HG02885 (cell line): ENCODE results near the gene SPTBN2.

Experiments
- ATAC-seq: cut with Tn5 transposase; IDR thresholded peaks from one replicate; pipeline ENCODE4 v1.9.1; 2021; ENCODE audit warnings: mild to moderate bottlenecking; ENCODE audit not compliant: unreplicated experiment, poor library complexity

Gene SPTBN2

GRCh38 chr11:66728693-66729385, at the start of gene SPTBN2:
Gene SPTBN2 (minus strand): TSS chr11:66729216. CDS start chr11:66721240, 7,976 bp downstream.
- ATAC-seq: no peak

DNA sequence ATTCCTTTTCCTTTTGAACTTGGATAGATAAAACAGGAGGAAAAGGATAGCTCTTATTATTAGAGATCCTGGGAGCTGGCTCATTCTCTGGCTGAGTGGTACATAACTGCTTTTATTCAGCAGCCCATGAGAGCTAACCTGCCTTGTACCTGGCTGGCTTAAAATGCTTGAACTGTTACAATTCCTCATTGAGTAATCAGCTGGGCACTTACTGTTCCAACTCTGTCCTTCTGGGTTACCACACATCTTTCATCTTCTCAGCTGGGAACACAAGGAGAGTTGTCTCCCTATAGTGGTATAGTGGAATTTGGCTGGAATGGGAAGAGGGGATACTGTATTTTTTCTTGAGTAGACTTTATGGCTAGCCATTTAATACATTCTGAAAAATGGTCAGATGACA, 39.8 kb upstream of the SPTBN2 start:
- no peak for ATAC-seq

GRCh38 chr11:66768088-66768521, 39.1 kb upstream of the SPTBN2 start:
- ATAC-seq: no peak

GRCh38 chr11:66767666-66768065, 38.6 kb upstream of the SPTBN2 start:
- no peak for ATAC-seq

GRCh38 chr11:66766681-66767080, 37.7 kb upstream of the SPTBN2 start:
- no peak for ATAC-seq

DNA sequence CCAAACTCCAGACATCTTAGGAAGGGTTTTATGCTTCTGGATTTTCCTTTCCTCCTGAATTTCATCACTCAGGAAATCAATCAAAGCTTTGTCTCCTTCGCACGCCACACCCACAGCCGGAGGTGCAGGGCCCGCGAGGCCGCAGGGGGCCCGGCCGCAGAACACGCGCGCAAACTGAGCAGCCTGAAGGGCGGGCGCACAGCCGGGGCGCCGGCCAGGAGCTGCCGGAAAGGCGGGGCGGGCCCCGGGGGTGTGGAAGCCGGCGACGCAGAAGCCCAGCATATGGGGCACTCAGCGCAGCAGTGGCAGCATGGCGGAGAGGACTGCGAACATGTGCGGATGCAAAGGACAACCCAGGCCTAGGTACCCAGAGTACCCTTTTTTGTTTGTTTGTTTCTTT, 33.1 kb upstream of the SPTBN2 start:
- ATAC-seq: no peak

GRCh38 chr11:66752148-66752547, 23.1 kb upstream of the SPTBN2 start:
- ATAC-seq: no peak

- ATAC-seq: no peak
Measured at GRCh38 chr11:66749091-66749490, 20.1 kb upstream of the SPTBN2 start.

GRCh38 chr11:66747480-66747879, 18.5 kb upstream of the SPTBN2 start:
- no peak for ATAC-seq

DNA sequence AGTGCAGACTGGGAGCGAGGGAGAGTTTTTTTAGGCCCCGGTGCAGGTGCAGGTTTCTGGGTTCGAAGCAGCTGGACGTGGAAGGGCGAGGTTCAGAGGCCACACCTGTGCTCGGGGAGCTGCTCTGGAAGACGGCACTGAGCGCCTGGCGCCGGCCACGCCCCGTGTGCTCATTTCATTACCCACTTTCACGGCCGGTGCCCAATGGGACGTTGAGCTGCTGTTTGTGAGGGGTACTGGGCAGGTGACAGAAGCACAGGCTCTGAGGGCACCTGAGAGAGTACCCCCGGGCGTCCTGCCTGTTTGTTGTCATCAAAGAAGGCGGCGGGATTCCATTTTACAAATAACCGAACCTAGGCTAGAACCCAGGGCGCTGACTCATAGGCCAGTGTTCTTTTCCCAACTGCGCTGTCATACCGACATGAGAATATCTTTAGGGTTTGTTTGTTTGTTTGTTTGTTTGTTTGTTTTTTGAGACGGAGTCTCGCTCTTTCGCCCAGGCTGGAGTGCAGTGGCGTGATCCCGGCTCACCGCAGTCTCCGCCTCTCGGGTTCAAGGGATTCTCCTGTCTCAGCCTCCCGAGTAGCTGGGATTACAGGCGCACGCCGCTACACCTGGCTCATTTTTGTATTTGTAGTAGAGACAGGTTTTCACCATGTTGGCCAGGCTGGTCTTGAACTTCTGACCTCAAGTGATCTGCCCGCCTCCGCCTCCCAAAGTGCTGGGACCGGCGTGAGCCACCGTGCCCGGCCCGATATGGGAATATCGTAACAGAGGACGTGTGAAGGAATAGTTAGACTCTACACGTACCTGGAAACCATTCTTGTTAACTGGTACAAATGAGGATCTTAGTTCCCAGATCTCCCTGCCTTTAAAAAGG, 16.6 kb upstream of the SPTBN2 start:
- ATAC-seq: peak; percentile 56

DNA sequence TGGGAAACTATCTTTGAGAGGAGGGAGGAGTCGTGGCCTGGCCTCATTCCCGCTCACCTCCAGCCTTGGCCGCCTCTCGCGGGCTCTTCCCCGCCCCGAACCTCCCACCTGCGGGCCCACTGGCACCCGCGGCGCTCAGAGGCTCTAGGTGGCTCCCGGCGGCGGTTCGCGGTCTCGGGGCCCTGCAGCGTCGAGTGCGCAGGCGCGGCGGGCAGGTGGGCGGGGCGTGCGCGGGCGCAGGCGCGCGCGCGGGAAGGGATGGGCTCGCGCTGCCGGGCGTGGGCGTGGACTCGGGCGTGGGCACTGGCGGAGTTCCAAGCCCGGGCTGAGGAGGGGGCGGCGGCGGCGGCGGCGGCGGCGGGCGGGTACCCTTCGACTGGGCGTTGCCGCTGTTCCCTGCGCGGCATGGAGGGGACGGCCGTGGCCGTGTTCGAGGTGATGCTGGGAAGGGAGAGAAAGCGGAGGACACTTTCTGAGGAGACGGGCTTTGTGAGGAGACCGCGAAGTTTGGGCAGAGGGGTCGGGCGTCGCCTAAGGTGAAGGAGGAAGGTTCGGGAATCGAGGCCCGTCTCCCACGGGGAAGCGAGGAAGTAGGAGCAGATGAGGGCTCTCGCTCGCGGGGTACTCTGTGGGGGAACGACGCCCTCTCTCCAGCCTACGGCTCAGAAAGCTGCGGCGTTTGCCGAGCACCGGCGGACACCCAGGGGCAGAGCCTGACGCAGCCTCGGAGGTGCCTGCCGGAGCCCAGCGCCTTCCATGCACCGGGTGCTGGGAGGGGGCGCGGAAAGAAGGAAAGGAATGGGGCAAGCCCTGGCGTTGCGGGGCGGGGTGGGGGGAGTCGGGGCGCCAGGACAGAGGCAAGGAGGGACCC, 15.7 kb upstream of the SPTBN2 start:
- peak; percentile 79 for ATAC-seq

DNA sequence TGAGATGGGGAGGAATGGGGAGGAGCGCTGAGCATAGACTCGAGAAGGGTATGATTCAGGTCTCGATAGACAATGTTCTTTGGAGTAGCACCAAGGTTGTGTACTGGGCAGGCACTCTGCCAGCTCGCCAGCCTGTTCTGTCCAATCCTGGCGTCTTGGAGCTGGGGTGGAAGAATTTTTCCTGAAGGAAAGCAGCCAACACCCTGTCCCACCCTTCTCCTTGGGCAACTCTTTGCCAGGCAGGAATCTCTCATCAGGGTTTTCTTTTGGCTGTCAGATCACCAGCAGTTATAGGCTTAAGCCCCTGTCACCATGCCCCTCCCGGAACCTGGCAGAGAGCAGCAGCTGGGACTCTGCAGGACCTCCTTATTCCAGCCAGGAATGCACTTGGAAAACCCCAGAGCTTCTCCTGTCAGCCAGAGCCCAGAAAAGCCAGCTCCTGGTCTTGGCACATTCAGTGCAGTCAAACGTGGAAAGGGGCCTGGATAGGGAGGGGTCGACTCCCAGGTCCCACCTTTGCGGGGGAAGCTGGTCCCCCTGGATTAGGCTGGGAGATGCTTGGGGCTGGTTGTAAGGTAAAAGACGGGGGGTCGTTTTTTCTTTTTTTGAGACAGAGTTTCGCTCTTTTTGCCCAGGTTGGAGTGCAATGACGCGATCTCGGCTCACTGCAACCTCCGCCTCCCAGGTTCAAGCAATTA, 14.4 kb upstream of the SPTBN2 start:
- no peak for ATAC-seq

GRCh38 chr11:66741153-66741552, 12.1 kb upstream of the SPTBN2 start:
- ATAC-seq: no peak

GRCh38 chr11:66739983-66740382, 11.0 kb upstream of the SPTBN2 start:
- no peak for ATAC-seq

- ATAC-seq: no peak
Measured at GRCh38 chr11:66734215-66734614, 5.2 kb upstream of the SPTBN2 start.

GRCh38 chr11:66729447-66729846, 431 bp upstream of the SPTBN2 start:
- ATAC-seq: no peak

DNA sequence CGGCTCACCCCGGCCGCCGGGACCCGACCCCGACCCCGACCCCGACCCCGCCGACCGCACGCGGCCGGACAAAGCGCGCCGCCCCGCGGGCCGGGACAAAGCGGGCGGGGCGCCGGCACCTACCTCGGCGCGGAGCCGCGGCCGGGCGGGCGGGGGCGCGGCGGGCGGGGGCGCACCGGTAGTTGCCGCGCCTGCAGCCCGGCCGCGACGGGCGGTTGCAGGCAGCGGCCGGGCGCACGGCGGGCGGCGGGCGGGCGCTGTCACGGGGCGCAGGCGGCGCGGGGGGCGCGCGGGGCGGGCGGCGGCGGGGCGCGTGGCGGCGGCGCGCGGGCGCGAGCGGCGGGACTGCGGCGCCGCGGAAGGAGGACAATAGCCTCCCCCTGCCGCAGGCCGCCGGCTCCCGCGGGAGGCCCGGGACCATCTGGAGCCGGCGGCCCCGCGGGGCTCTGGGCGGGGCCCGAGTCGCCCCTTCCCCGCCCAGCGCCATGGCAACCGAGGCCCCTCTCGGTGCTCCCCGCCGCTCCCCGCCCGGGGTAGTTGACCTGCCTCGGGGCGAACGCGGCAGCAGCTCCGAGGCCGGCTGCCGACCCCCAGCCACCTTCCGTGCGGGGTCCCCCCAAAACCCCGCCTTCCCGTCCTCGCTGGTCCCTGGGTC, 851 bp downstream of the SPTBN2 start:
- ATAC-seq: no peak

DNA sequence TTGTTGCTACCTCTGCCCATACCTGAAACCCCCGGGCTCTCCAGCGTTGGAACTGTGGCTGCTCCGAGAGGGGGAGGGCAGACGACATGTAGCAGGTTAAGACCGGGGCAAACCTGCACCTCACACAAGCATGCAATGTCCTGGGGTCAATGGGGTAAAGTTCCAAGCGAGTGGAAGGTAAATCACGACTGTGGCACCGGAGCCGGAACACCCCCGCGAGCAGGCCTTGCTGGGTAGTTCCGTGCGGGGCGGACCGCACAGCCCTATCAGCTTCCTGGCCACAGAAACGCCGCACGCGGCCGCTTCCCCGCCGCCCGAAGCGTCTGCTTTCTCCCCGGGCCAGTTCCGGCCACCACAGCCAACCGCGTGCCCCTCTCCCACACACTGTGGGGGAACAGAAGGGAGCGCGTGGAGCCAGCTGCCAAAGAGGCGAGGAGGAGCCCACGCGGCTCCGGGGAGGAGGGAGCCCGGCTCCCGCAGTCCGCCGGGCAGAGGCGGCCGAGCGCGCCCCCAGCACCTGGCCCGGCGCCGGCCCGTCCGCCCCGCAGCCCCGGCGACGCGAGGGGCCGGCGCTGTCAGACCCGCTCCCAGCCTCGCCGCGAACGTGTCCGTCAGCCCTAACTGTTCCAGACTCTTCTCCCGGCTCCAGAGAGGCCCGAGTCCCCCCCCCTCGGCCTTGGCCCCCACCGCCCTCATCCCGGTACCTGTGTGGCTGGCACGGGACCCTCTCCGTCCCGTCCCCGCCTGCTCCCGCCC, 1.6 kb downstream of the SPTBN2 start:
- ATAC-seq: no peak

DNA sequence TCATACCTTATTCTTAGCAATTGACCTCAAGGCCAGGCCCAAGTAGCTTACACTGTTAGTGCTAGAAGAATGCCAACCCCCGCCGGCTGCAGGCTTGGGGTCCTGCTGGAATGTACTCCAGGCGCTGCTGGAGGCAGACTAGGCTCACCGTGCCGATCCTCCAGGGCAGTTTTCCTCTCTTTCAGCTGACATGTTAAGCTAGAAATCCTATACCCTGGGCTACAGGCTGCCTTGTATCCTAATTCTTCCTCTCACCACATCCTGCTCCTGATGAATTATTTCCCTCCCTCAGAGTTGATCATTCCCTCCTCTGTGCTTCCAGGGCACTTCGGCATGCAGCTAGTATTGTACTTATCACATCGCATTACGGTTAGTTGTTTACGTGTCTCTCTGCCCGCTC, 3.4 kb downstream of the SPTBN2 start:
- no peak for ATAC-seq
